HCT116 (cell line): ENCODE measurements around the gene ANKHD1. TPM values are rescaled to one million over a fixed set of nuclear protein-coding genes. Genes with fewer than 3 reads are reported as not detected.

Experiments
- ATAC-seq: fragments of 200-7000 bp; cut with Tn5 transposase; 2 replicates; pipeline ENCODE4 v1.9.1; 2020; ENCODE audit warnings: mild to moderate bottlenecking, moderate library complexity
- BruUV-seq: library from RNA; stranded (reverse); fragments of 400-500 nt; replicated peaks from 2 replicates; lab custom pipeline; 2021; lab: Mats Ljungman, UMichigan
- CTCF ChIA-PET: fragments of 300-600 bp; sonication (Branson Sonifier 250); formaldehyde crosslinking; loops from one replicate; lab custom pipeline; 2021; ENCODE audit warnings: antibody characterized with exemption; lab: Charles Lee
- POLR2A ChIA-PET: fragments of 300-600, 350-600 bp; sonication (Branson Sonifier 250); formaldehyde crosslinking; loops from one replicate; lab custom pipeline; 2021; ENCODE audit warnings: antibody characterized with exemption; lab: Charles Lee
- RAD21 ChIA-PET, 2 experiments: fragments of 300-600 bp; sonication (Branson Sonifier 250); formaldehyde crosslinking; loops; one replicate each; lab custom pipeline; 2023; ENCODE audit warnings: low total read pairs in 2 of 2; ENCODE audit not compliant: uncharacterized antibody in 2 of 2, unreplicated experiment in 2 of 2, low non-redundant PET in 1 of 2; lab: Charles Lee
- DNase-seq: peaks from one replicate; pipeline ENCODE4 v3.0.0-alpha.2; 2010; ENCODE audit warnings: low read depth, low spot score
- H2AFZ ChIP-seq: fragments of 200-600 bp; shearing (Covaris generic), sonication (generic); 2 replicates; pipeline ENCODE4 v1.6.1; 2017; ENCODE audit warnings: low read depth, mixed run types, mixed read lengths, antibody characterized with exemption, low read length; ENCODE audit not compliant: poor library complexity, severe bottlenecking
- H3K27ac ChIP-seq: 2 replicates; pipeline ENCODE4 v1.5.1; 2012; ENCODE audit warnings: low read depth, low read length
- H3K27me3 ChIP-seq: fragments of 200-600 bp; sonication (generic); 2 replicates; pipeline ENCODE4 v1.6.1; 2016; ENCODE audit warnings: mixed run types, low read length, mixed read lengths; ENCODE audit not compliant: insufficient read depth
- H3K36me3 ChIP-seq, 2 experiments: fragments of 200-500 bp in 1 of 2; fragments of 200-600 bp in 1 of 2; sonication (Bioruptor generic) in 1 of 2; sonication (generic) in 1 of 2; 2 replicates each; pipeline versions ENCODE4 v1.5.1 to v1.6.1; 2014 to 2016; ENCODE audit warnings: low read length in 2 of 2, inconsistent platforms in 1 of 2, mixed read lengths in 1 of 2, mixed run types in 1 of 2; ENCODE audit not compliant: insufficient read depth in 2 of 2, control insufficient read depth in 1 of 2
- H3K4me1 ChIP-seq, 2 experiments: fragments of 200-600 bp in 1 of 2; sonication (generic) in 1 of 2; 2 replicates each; pipeline versions ENCODE4 v1.5.1 to v1.6.1; 2012 to 2017; ENCODE audit warnings: low read length in 2 of 2, inconsistent platforms in 1 of 2, mild to moderate bottlenecking in 1 of 2, mixed read lengths in 1 of 2, mixed run types in 1 of 2, moderate library complexity in 1 of 2; ENCODE audit not compliant: insufficient read depth in 2 of 2, control insufficient read depth in 1 of 2
- H3K4me2 ChIP-seq: fragments of 200-600 bp; sonication (generic); 2 replicates; pipeline ENCODE4 v1.6.1; 2017; ENCODE audit warnings: mixed run types, low read length, mixed read lengths
- H3K4me3 ChIP-seq, 2 experiments: fragments of 200-600 bp in 1 of 2; sonication (generic) in 1 of 2; replicated peaks in 1 of 2; 2 replicates each; pipeline ENCODE4 v1.5.1; 2011 to 2016; ENCODE audit warnings: low read length in 2 of 2, control low read depth in 1 of 2, low read depth in 1 of 2, mild to moderate bottlenecking in 1 of 2, mixed read lengths in 1 of 2, mixed run types in 1 of 2
- H3K79me2 ChIP-seq: fragments of 200-600 bp; sonication (generic); 2 replicates; pipeline ENCODE4 v1.6.1; 2017; ENCODE audit warnings: mild to moderate bottlenecking, mixed run types, low read length, moderate library complexity, mixed read lengths; ENCODE audit not compliant: insufficient read depth
- H3K9ac ChIP-seq: fragments of 200-600 bp; sonication (generic); 2 replicates; pipeline ENCODE4 v1.6.1; 2016; ENCODE audit warnings: low read length, mixed read lengths
- H3K9me2 ChIP-seq: fragments of 200-600 bp; sonication (generic), shearing (Covaris generic); 2 replicates; pipeline ENCODE4 v1.6.1; 2017; ENCODE audit warnings: mixed run types, mild to moderate bottlenecking, moderate library complexity; ENCODE audit not compliant: insufficient read depth
- H3K9me3 ChIP-seq, 2 experiments: fragments of 200-500 bp in 1 of 2; fragments of 200-600 bp in 1 of 2; sonication (Bioruptor generic) in 1 of 2; sonication (generic) in 1 of 2; 2 replicates each; pipeline ENCODE4 v1.6.1; 2014 to 2017; ENCODE audit warnings: low read length in 2 of 2, mixed read lengths in 2 of 2, inconsistent platforms in 1 of 2, low read depth in 1 of 2, mild to moderate bottlenecking in 1 of 2, mixed run types in 1 of 2, moderate library complexity in 1 of 2; ENCODE audit not compliant: control insufficient read depth in 1 of 2, insufficient read depth in 1 of 2
- H4K20me1 ChIP-seq: fragments of 200-600 bp; sonication (generic), shearing (Covaris generic); 2 replicates; pipeline ENCODE4 v1.6.1; 2017; ENCODE audit warnings: mixed run types, mild to moderate bottlenecking, moderate library complexity; ENCODE audit not compliant: insufficient read depth
- CEBPB ChIP-seq: IDR thresholded peaks from 2 replicates; pipeline ENCODE4 v1.6.1; 2012; ENCODE audit warnings: low read depth
- EGR1 ChIP-seq: IDR thresholded peaks from 2 replicates; pipeline ENCODE4 v1.6.1; 2012; ENCODE audit warnings: low read depth
- EZH2phosphoT487 ChIP-seq: fragments of 200-600 bp; IDR thresholded peaks from 2 replicates; pipeline ENCODE4 v1.6.1; 2018; ENCODE audit warnings: antibody characterized with exemption, borderline replicate concordance
- JUND ChIP-seq: IDR thresholded peaks from 2 replicates; pipeline ENCODE4 v1.6.1; 2012
- POLR2AphosphoS5 ChIP-seq: IDR thresholded peaks from 2 replicates; pipeline ENCODE4 v1.6.1; 2011; ENCODE audit warnings: mild to moderate bottlenecking, low read depth, low read length, moderate library complexity
- RAD21 ChIP-seq: IDR thresholded peaks from 2 replicates; pipeline ENCODE4 v1.6.1; 2012; ENCODE audit warnings: low read depth, mild to moderate bottlenecking
- SIN3A ChIP-seq: IDR thresholded peaks from 2 replicates; pipeline ENCODE4 v1.6.1; 2012; ENCODE audit warnings: low read depth
- SP1 ChIP-seq: IDR thresholded peaks from 2 replicates; pipeline ENCODE4 v1.6.1; 2012; ENCODE audit warnings: low read depth
- SRF ChIP-seq: IDR thresholded peaks from 2 replicates; pipeline ENCODE4 v1.6.1; 2012; ENCODE audit warnings: low read depth
- TCF7L2 ChIP-seq: IDR thresholded peaks from 2 replicates; pipeline ENCODE4 v1.7.0; 2011; ENCODE audit warnings: borderline replicate concordance, inconsistent platforms; ENCODE audit not compliant: insufficient read depth, insufficient read length; ENCODE audit errors: extremely low read depth
- YY1 ChIP-seq: IDR thresholded peaks from 2 replicates; pipeline ENCODE4 v1.6.1; 2011; ENCODE audit warnings: low read length, low read depth, moderate library complexity, mild to moderate bottlenecking; ENCODE audit not compliant: insufficient replicate concordance; ENCODE audit errors: extremely low read depth
- ZNF274 ChIP-seq: fragments of 200-500 bp; sonication (Bioruptor generic); IDR thresholded peaks from 2 replicates; pipeline ENCODE4 v1.6.1; 2014; ENCODE audit warnings: mild to moderate bottlenecking, low read depth, low read length, inconsistent platforms
- intact Hi-C: fragments of 100-400 bp; cut with micrococcal nuclease; formaldehyde crosslinking; loops from 2 replicates; pipeline ENCODE4 v1.10.0; 2022
- total RNA-seq: library from RNA; stranded (reverse); gene quantifications from one replicate; pipeline ENCODE4 v1.2.1, GENCODE V29; 2021; ENCODE audit not compliant: unreplicated experiment
- TF ChIP-seq, protein P1 (sequence below): IDR thresholded peaks from 2 replicates; pipeline ENCODE4 v1.6.1; 2012
- TF ChIP-seq, protein P2 (sequence below): IDR thresholded peaks from 2 replicates; pipeline ENCODE4 v1.6.1; 2012
- TF ChIP-seq, protein P3 (sequence below): IDR thresholded peaks from 2 replicates; pipeline ENCODE4 v1.6.1; 2012; ENCODE audit warnings: low read depth

The ANKHD1 gene
- total RNA-seq, 1 experiment from 2014 or later, result 80.8 TPM

DNA sequence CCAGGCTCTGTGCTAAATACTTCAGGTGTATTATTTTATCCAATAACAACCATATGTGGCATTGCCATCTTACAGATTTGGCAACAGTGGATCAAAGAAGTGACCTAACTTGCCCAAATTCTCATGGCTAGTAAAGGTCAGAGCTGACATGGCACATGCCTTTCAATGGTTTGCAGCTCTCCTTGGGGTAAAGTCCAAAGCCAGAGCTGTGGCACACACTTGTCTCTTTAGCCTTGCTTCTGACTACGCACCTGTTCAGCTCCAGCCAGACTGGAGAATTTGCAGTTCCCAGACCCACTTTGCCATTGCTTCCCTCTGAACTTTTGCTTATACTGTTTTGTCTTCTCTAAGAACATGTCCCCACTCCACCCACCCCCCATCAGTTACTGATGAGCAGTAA lies 168.9 kb downstream of the ANKHD1 start:
- CTCF ChIA-PET, result no interaction called here
- no peaks in the 10 kb centered on the region for H3K9me3 ChIP-seq
- peaks cover 7% of the 10 kb centered on the region in 2 experiments; a peak in 3 of 4 replicates for H3K4me1 ChIP-seq
- TF ChIP-seq SRF (no peak), RAD21 (no peak), JUND (no peak), EGR1 (no peak), POLR2AphosphoS5 (no peak)
- TF ChIP-seq, protein P1, sequence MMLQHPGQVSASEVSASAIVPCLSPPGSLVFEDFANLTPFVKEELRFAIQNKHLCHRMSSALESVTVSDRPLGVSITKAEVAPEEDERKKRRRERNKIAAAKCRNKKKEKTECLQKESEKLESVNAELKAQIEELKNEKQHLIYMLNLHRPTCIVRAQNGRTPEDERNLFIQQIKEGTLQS, result no peak
- TF ChIP-seq, all 23 proteins: peak for 0
- ATAC-seq, result no peak
- no peak overlapping the region for H3K27ac ChIP-seq
- H3K36me3 ChIP-seq, result peaks cover 0 to 15% of the 10 kb centered on the region in 2 experiments; a peak in 3 of 4 replicates
- H3K79me2 ChIP-seq, result peaks cover 19% of the 10 kb centered on the region
- ChIA-PET POLR2A (no interaction called here), RAD21 (no interaction called here)
- H3K4me3 ChIP-seq, result no peak overlapping the region
- H2AFZ ChIP-seq, result no peak overlapping the region
- intact Hi-C loops, result no loop called here
- no peaks in the 10 kb centered on the region for H3K9me2 ChIP-seq
- H3K27me3 ChIP-seq, result no peaks in the 10 kb centered on the region
- BruUV-seq, result no TSS peak
- H4K20me1 ChIP-seq, result no peaks in the 10 kb centered on the region
- no peak for DNase-seq
- no peak overlapping the region for H3K4me2 ChIP-seq
- no peak overlapping the region for H3K9ac ChIP-seq

DNA sequence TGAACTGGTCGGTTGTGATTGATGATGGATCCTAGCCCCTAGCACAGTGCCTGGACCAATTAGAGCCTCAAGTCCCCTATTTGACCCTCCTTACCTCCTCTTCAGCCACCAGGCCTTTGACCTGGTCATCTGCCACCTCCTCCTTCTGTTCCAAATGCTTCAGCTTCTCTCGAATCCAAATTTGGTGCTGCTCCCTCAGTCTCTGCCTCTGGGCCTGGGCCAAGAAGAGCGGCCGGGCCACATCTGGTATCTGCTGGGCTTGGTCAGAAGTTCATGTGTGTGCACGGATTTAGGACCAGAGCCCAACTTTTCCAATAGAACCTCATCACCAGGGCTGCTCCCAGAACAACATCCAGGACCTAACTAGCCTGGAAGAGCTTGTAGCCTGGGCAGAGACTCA lies 169.5 kb downstream of the ANKHD1 start:
- no peak overlapping the region for H3K27ac ChIP-seq
- peaks cover 0 to 15% of the 10 kb centered on the region in 2 experiments; a peak in 3 of 4 replicates for H3K36me3 ChIP-seq
- H4K20me1 ChIP-seq, result no peaks in the 10 kb centered on the region
- RAD21 ChIA-PET, result no interaction called here
- H3K9ac ChIP-seq, result no peak overlapping the region
- no TSS peak for BruUV-seq
- no peak for ATAC-seq
- CTCF ChIA-PET, result no interaction called here
- no peaks in the 10 kb centered on the region for H3K27me3 ChIP-seq
- intact Hi-C loops, result no loop called here
- H3K9me3 ChIP-seq, result no peaks in the 10 kb centered on the region
- H2AFZ ChIP-seq, result no peak overlapping the region
- no peak for DNase-seq
- H3K4me1 ChIP-seq, result peaks cover under 1 to 1% of the 10 kb centered on the region in 2 experiments; a peak in 3 of 4 replicates
- no peak overlapping the region for H3K4me2 ChIP-seq
- H3K79me2 ChIP-seq, result peaks cover 12% of the 10 kb centered on the region
- no peak overlapping the region for H3K4me3 ChIP-seq
- no peaks in the 10 kb centered on the region for H3K9me2 ChIP-seq
- POLR2A ChIA-PET, result no interaction called here
- TF ChIP-seq, protein P1, result no peak
- TF ChIP-seq, protein P2, sequence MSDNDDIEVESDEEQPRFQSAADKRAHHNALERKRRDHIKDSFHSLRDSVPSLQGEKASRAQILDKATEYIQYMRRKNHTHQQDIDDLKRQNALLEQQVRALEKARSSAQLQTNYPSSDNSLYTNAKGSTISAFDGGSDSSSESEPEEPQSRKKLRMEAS, result no peak
- TF ChIP-seq JUND, result no peak
- no peak for TF ChIP-seq RAD21
- no peak for TF ChIP-seq CEBPB
- TF ChIP-seq, protein P3, sequence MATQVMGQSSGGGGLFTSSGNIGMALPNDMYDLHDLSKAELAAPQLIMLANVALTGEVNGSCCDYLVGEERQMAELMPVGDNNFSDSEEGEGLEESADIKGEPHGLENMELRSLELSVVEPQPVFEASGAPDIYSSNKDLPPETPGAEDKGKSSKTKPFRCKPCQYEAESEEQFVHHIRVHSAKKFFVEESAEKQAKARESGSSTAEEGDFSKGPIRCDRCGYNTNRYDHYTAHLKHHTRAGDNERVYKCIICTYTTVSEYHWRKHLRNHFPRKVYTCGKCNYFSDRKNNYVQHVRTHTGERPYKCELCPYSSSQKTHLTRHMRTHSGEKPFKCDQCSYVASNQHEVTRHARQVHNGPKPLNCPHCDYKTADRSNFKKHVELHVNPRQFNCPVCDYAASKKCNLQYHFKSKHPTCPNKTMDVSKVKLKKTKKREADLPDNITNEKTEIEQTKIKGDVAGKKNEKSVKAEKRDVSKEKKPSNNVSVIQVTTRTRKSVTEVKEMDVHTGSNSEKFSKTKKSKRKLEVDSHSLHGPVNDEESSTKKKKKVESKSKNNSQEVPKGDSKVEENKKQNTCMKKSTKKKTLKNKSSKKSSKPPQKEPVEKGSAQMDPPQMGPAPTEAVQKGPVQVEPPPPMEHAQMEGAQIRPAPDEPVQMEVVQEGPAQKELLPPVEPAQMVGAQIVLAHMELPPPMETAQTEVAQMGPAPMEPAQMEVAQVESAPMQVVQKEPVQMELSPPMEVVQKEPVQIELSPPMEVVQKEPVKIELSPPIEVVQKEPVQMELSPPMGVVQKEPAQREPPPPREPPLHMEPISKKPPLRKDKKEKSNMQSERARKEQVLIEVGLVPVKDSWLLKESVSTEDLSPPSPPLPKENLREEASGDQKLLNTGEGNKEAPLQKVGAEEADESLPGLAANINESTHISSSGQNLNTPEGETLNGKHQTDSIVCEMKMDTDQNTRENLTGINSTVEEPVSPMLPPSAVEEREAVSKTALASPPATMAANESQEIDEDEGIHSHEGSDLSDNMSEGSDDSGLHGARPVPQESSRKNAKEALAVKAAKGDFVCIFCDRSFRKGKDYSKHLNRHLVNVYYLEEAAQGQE, result no peak
- TF ChIP-seq SIN3A, result no peak
- no peak for TF ChIP-seq EZH2phosphoT487
- TF ChIP-seq YY1, result no peak
- no peak for TF ChIP-seq POLR2AphosphoS5
- no peak for TF ChIP-seq ZNF274
- no peak for TF ChIP-seq TCF7L2
- no peak for TF ChIP-seq SP1
